HG02759 (cell line): ENCODE data around the gene FAM187B.
"Not testable (repeated sequence)": the region's sequence is repeated elsewhere in the genome, so short reads cannot be mapped to it uniquely, and the experiment has no call there.

Experiments used
- ATAC-seq: cut with Tn5 transposase; IDR thresholded peaks from one replicate; pipeline ENCODE4 v1.9.1; 2021; ENCODE audit warnings: mild to moderate bottlenecking, moderate library complexity; ENCODE audit not compliant: unreplicated experiment

Gene FAM187B

DNA sequence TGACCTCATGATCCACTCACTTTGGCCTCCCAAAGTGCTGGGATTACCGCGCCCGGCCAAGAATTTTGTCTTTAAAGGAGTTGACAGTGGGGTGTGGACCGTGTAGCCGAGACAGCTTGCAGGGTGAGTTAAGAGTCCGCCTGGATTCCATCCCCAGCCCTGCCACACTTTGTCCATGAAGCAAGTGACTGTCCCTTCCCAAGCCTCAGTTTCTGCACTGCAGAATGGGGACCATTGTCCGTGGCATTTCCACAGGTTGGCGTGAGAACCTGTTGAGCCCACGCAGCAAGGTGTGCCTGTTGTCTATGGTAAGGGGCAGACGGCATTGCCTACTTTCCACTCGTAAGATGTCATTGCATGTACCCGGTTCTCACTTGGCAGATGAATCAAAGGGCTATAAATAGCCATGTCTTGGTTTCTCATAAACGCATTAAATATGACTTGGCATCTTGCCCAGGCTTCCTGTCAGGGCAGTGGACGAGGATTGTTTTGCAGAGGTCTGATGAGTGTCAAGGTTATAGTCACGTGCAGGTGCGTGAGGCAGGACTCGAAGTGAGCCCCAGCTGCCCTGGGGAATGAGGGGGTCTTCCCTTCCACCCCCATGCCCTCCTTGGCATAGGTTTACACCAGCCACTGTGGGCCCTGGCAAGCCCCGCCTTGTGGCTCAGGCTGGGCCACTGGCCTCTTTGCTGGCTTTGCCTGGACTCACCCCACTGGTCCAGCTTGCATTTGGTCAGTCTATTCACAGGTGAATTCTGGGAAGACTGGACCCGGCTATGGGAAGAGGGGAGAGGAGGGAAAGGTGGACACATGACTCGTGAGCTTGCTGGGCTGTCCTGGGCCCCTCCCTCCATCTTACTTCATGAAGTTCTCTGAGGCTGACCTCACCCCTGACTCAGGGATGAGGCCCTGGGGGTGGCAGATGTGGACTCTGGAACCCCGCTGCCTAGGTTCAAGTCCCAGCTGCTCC lies 14.6 kb downstream of the FAM187B start:
- ATAC-seq = peak; percentile 69

GRCh38 chr19:35212241-35212640 lies 16.3 kb downstream of the FAM187B start:
- ATAC-seq = no peak

- ATAC-seq = no peak
Observed at GRCh38 chr19:35211545-35212230, 16.9 kb downstream of the FAM187B start.

DNA sequence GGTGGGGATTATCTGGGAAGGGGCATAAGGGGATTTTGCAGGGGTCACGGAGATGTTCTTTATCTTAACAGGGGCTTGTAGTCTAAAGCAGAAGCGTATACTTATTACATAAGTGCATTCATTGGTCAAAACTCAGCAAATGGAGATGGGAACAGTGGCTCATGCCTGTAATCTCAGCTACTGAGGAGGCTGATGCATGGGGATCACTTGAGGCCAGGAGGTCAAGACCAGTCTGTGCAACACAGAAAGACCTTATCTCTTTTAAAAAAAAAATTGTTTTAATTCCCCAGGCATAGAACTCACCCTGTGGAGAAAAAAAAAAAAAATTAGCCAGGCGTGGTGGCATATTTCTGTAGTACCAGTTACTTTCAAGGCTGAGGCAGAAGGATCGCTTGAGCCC lies 18.9 kb downstream of the FAM187B start:
- no peak for ATAC-seq

GRCh38 chr19:35208121-35208520 lies 20.4 kb downstream of the FAM187B start:
- no peak for ATAC-seq

DNA sequence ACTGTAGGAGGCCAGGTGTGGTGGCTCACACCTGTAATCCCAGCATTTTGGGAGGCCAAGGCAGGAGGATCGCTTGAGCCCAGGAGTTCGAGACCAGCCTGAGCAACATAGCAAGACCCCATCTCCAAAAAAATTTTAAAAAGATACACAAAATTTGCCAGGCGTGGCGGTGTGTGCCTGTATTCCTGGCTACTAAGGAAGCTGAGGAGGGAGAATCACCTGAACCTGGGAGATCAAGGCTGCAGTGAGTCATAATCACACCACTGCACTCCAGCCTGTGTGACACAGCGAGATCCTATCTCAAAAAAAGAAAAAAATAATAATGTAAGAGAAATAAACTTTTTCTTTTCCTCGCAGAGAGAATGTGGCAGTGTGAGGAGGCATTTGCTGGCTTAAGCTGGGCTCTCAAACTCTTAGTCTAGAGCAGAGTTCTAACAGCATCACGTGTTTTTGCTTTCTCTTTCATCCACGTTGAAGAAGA lies 21.1 kb downstream of the FAM187B start:
- ATAC-seq = no peak

- no peak for ATAC-seq
Observed at GRCh38 chr19:35206855-35207254, 21.7 kb downstream of the FAM187B start.

GRCh38 chr19:35206379-35206778 lies 22.2 kb downstream of the FAM187B start:
- peak; percentile 40 for ATAC-seq

DNA sequence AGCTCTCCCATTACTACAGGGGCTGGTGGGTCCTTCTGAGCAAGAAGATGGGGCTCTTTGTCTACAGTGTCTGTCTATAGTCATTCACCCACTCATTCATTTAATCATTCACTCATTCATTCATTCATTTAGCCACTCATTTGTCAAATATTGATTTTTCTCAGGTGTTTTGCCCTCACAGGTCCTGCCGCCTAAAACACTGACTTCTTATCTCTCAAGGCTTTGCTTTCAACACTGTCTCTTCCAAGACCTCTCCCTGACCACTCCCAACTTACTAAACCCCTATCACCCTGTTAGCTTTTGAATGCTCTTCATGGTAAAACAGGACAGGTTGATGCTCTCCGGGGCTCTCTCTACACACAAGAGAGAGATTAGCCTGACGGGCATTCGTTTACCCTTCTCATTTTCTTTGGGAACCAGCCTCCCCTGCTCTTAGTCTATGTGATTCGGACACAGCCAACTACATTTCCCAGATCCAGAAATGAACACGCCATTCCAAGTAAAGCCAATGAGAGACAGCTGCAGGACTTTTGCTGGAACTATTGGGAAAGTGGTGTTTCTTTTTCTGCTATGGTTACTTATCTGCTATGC lies 22.7 kb downstream of the FAM187B start:
- ATAC-seq = no peak

DNA sequence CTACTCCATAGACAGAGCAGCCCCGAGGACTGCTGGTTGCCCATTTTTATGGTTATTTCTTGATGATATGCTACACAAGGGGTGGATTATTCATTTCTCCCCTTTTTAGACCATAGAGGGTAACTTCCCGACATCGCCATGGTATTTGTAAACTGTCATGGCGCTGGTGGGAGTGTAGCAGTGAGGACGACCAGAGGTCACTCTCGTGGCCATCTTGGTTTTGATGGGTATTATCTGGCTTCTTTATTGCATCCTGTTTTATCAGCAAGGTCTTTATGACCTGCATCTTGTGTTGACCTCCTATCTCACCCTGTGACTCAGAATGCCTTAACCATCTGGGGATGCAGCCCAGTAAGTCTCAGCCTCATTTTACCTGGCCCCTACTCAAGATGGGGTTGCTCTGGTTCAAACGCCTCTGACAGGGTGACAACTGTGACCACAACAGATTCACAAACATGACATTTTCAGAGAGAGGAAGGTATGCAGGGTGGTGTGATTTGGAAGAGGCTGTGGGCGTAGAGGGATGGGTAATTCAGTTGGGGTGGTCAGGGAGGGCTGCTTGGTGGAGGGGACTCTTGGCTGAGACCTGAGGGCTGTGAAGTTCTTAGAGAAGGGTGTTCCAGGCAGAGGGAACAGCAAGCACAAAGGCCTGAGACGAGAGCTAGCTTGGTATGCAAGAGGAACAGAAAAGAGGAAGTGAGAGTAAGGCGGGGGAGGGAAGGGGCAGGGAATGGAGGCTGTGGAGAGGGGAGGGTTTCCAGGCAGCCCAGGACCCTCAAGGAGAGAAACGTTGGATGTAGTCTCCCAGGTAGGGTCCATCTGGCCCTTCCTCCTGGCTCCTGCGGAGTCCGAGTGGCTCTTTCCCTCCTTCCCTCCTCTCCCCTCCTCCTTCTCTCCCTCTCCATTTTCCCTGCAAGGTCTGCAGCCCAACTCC lies 23.5 kb downstream of the FAM187B start:
- peak; percentile 82 for ATAC-seq

GRCh38 chr19:35202722-35203688 lies 25.5 kb downstream of the FAM187B start:
- ATAC-seq = no peak

GRCh38 chr19:35199481-35199880 lies 29.1 kb downstream of the FAM187B start:
- no peak for ATAC-seq

DNA sequence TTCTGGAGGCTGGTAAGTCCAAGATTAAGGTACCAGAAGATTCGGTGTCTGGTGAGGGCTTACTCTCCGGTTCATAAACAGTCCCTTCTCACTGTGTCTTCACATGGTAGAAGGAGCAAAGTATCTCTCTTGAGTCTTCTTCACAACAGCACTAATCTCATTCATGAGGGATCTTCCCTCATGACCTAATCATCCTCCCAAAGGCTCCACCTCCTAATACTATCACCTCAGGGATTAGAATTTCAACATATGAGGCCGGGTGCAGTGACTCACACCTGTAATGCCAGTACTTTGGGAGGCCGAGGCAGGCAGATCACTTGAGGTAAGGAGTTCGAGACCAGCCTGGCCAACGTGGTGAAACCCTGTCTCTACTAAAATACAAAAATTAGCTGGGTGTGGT lies 31.7 kb downstream of the FAM187B start:
- ATAC-seq = not testable (repeated sequence)

DNA sequence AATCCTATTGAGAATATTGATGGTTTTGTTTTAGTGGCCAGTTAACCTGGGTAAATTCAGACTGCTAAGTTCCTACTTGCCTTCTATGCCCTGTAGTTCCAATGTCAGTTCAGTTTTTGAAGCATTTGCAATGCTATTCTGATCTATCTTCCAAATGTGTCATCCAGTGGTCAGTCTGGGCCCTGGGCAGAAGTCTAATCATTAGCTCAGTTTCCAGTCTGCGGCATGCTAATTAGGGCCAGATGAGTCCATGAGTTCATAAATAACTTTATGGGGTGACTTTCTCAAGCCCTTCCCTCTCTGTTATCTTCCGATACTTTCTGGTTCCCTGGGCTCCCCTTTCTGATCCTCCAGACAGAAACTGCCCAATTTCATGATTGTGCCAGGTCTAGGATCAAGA lies 32.7 kb downstream of the FAM187B start:
- ATAC-seq = no peak

- no peak for ATAC-seq
Observed at GRCh38 chr19:35194012-35194984, 34.2 kb downstream of the FAM187B start.

GRCh38 chr19:35184884-35185283 lies 43.7 kb downstream of the FAM187B start:
- ATAC-seq = no peak

GRCh38 chr19:35184267-35184666 lies 44.3 kb downstream of the FAM187B start:
- no peak for ATAC-seq

DNA sequence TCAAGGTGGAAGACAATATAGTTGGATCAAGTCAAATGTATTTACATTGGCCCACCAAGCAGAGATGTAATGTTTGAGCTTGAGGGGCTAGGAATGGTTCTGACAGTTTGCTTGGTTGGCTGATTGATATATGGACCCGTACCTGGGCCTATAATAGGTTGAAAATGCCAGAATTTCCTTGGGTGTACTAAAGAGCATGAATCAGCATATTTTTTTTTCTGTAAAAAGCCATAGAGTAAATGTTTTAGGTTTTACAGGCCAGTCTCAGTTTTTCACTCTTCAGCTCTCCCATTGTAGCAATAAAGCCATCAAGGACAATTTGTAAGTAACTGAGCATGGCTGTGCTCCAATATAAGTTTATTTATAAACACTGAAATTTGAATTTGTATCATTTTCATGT lies 47.2 kb downstream of the FAM187B start:
- ATAC-seq = no peak
